PC-3 (cell line): ENCODE measurements around the gene CROCC. TPM values are rescaled to one million over a fixed set of nuclear protein-coding genes. Genes with fewer than 3 reads are reported as not detected.

Experiments
- ATAC-seq: fragments of 200-7000 bp; cut with Tn5 transposase; 2 replicates; pipeline ENCODE4 v1.9.1; 2020; ENCODE audit warnings: mild to moderate bottlenecking, moderate library complexity
- BruUV-seq: library from RNA; stranded (reverse); fragments of 400-500 nt; replicated peaks from 2 replicates; lab custom pipeline; 2021; lab: Mats Ljungman, UMichigan
- CTCF ChIA-PET: fragments of 300-600 bp; sonication (Branson Sonifier 250); formaldehyde crosslinking; loops from one replicate; lab custom pipeline; 2022; ENCODE audit warnings: antibody characterized with exemption; lab: Charles Lee
- POLR2A ChIA-PET: fragments of 300-600 bp; sonication (Branson Sonifier 250); formaldehyde crosslinking; loops from one replicate; lab custom pipeline; 2022; ENCODE audit warnings: antibody characterized with exemption; ENCODE audit not compliant: unreplicated experiment; lab: Charles Lee
- DNase-seq: peaks from one replicate; pipeline ENCODE4 v3.0.0-alpha.2; 2015
- H2AFZ ChIP-seq: fragments of 300-600 bp; sonication (generic); 2 replicates; pipeline ENCODE4 v1.6.0; 2016; ENCODE audit warnings: antibody characterized with exemption, low read length
- H3F3A ChIP-seq: fragments of 300-600 bp; sonication (generic); one replicate; pipeline ENCODE4 v1.6.0; 2017; ENCODE audit warnings: antibody characterized with exemption, low read length, control low read depth, mild to moderate bottlenecking; ENCODE audit not compliant: unreplicated experiment
- H3K27ac ChIP-seq: fragments of 300-600 bp; sonication (generic); 2 replicates; pipeline ENCODE4 v1.5.1; 2016; ENCODE audit warnings: mild to moderate bottlenecking, low read length
- H3K27me3 ChIP-seq: fragments of 300-600 bp; sonication (generic); 2 replicates; pipeline ENCODE4 v1.6.1; 2016; ENCODE audit warnings: low read length, mixed read lengths
- H3K36me3 ChIP-seq: fragments of 300-600 bp; sonication (generic); 2 replicates; pipeline ENCODE4 v1.6.1; 2016; ENCODE audit warnings: low read depth, mixed run types, low read length, mixed read lengths
- H3K4me1 ChIP-seq: fragments of 300-600 bp; sonication (generic); 2 replicates; pipeline ENCODE4 v1.5.1; 2016; ENCODE audit warnings: low read length; ENCODE audit not compliant: insufficient read depth
- H3K4me2 ChIP-seq: fragments of 300-600 bp; sonication (generic); 2 replicates; pipeline ENCODE4 v1.6.0; 2016; ENCODE audit warnings: low read length
- H3K4me3 ChIP-seq: fragments of 300-600 bp; sonication (generic); 2 replicates; pipeline ENCODE4 v1.5.1; 2016; ENCODE audit warnings: mild to moderate bottlenecking, low read length, mixed read lengths
- H3K79me2 ChIP-seq: fragments of 300-600 bp; sonication (generic); 2 replicates; pipeline ENCODE4 v1.6.1; 2017; ENCODE audit warnings: low read length, mixed read lengths
- H3K9ac ChIP-seq: fragments of 300-600 bp; sonication (generic); 2 replicates; pipeline ENCODE4 v1.6.0; 2016; ENCODE audit warnings: mild to moderate bottlenecking, low read length
- H3K9me2 ChIP-seq: fragments of 300-600 bp; sonication (generic); replicated peaks from 2 replicates; pipeline ENCODE4 v1.6.1; 2016; ENCODE audit warnings: mixed run types, low read length, mixed read lengths
- H3K9me3 ChIP-seq: fragments of 300-600 bp; sonication (generic); 2 replicates; pipeline ENCODE4 v1.6.1; 2016; ENCODE audit warnings: low read length, mixed read lengths
- H4K20me1 ChIP-seq: fragments of 300-600 bp; sonication (generic); 2 replicates; pipeline ENCODE4 v1.6.1; 2016; ENCODE audit warnings: low read length, mixed read lengths
- CTCF ChIP-seq: fragments of 300-600 bp; sonication (generic); conservative IDR thresholded peaks from 2 replicates; pipeline ENCODE4 v1.5.1; 2017; ENCODE audit warnings: antibody characterized with exemption, low read depth, mild to moderate bottlenecking, low read length
- EZH2 ChIP-seq: fragments of 300-600 bp; sonication (generic); IDR thresholded peaks from one replicate; pipeline ENCODE4 v1.6.1; 2017; ENCODE audit warnings: antibody characterized with exemption, mild to moderate bottlenecking, low read length; ENCODE audit not compliant: unreplicated experiment
- EZH2phosphoT487 ChIP-seq: fragments of 300-600 bp; sonication (generic); IDR thresholded peaks from 2 replicates; pipeline ENCODE4 v1.6.1; 2018; ENCODE audit warnings: mild to moderate bottlenecking, antibody characterized with exemption, low read length, borderline replicate concordance
- intact Hi-C: fragments of 100-400 bp; cut with micrococcal nuclease; formaldehyde crosslinking; loops from 2 replicates; pipeline ENCODE4 v1.9.0; 2023
- total RNA-seq: library from RNA; depleted of rRNA; stranded (reverse); fragments of >200 nt; gene quantifications from 2 replicates; pipeline ENCODE4 v1.2.3, GENCODE V29; 2014

CROCC gene
- total RNA-seq, 1 experiment from 2014 or later: 24.6 TPM

GRCh38 chr1:16973215-16973614 lies 51.5 kb downstream of the CROCC start:
- intact Hi-C loops: no loop called here
- DNase-seq (no peak), ATAC-seq (no peak)
- H3K9ac ChIP-seq: no peak overlapping the region
- H3K27ac ChIP-seq: no peak overlapping the region
- POLR2A ChIA-PET: no interaction called here
- no peaks in the 10 kb centered on the region for H3K4me1 ChIP-seq
- no peaks in the 10 kb centered on the region for H3K79me2 ChIP-seq
- BruUV-seq: no TSS peak
- no peak overlapping the region for H2AFZ ChIP-seq
- no peaks in the 10 kb centered on the region for H3K27me3 ChIP-seq
- no peaks in the 10 kb centered on the region for H3K9me2 ChIP-seq
- no peaks in the 10 kb centered on the region for H3K36me3 ChIP-seq
- H4K20me1 ChIP-seq: no peaks in the 10 kb centered on the region
- CTCF ChIA-PET: no interaction called here
- H3F3A ChIP-seq: no peaks in the 10 kb centered on the region
- H3K9me3 ChIP-seq: no peaks in the 10 kb centered on the region
- no peak overlapping the region for H3K4me2 ChIP-seq
- H3K4me3 ChIP-seq: no peak overlapping the region
- TF ChIP-seq EZH2 (no peak), EZH2phosphoT487 (no peak), CTCF (no peak)

GRCh38 chr1:16975211-16975610 lies 53.5 kb downstream of the CROCC start:
- no peaks in the 10 kb centered on the region for H3K9me2 ChIP-seq
- H3K79me2 ChIP-seq: no peaks in the 10 kb centered on the region
- no TSS peak for BruUV-seq
- H3K4me3 ChIP-seq: no peak overlapping the region
- no peaks in the 10 kb centered on the region for H3K4me1 ChIP-seq
- no peaks in the 10 kb centered on the region for H3K9me3 ChIP-seq
- ChIA-PET CTCF (interaction anchor here (0.5 kb wide), 1 partner anchor 26 kb away, joined by 3 read pairs; no protein-coding TSS in a partner anchor), POLR2A (interaction anchor here (0.6 kb wide), 1 partner anchor 365 kb away, joined by 5 read pairs; no protein-coding TSS in a partner anchor)
- H3F3A ChIP-seq: no peaks in the 10 kb centered on the region
- intact Hi-C loops: no loop called here
- DNase-seq (no peak), ATAC-seq (no peak)
- H3K4me2 ChIP-seq: no peak overlapping the region
- TF ChIP-seq EZH2phosphoT487: no peak
- TF ChIP-seq EZH2: no peak
- no peak for TF ChIP-seq CTCF
- H2AFZ ChIP-seq: no peak overlapping the region
- H3K9ac ChIP-seq: no peak overlapping the region
- H3K27ac ChIP-seq: no peak overlapping the region
- H3K36me3 ChIP-seq: no peaks in the 10 kb centered on the region
- H3K27me3 ChIP-seq: no peaks in the 10 kb centered on the region
- H4K20me1 ChIP-seq: no peaks in the 10 kb centered on the region

- POLR2A ChIA-PET: interaction anchor here (0.6 kb wide), 1 partner anchor 366 kb away, joined by 5 read pairs; no protein-coding TSS in a partner anchor
- no peak overlapping the region for H2AFZ ChIP-seq
- H3K27me3 ChIP-seq: no peaks in the 10 kb centered on the region
- H3K4me1 ChIP-seq: peaks cover 3% of the 10 kb centered on the region
- no peaks in the 10 kb centered on the region for H3F3A ChIP-seq
- no peak overlapping the region for H3K4me2 ChIP-seq
- H3K36me3 ChIP-seq: no peaks in the 10 kb centered on the region
- CTCF ChIA-PET: no interaction called here
- intact Hi-C loops: no loop called here
- no peak overlapping the region for H3K4me3 ChIP-seq
- no peak overlapping the region for H3K27ac ChIP-seq
- no TSS peak for BruUV-seq
- no peaks in the 10 kb centered on the region for H3K9me3 ChIP-seq
- no peak for TF ChIP-seq EZH2phosphoT487
- no peak for TF ChIP-seq EZH2
- TF ChIP-seq CTCF: no peak
- H3K9ac ChIP-seq: no peak overlapping the region
- no peaks in the 10 kb centered on the region for H4K20me1 ChIP-seq
- no peak; the same call in 1 of the 2 replicates for ATAC-seq
- DNase-seq: no peak
- H3K9me2 ChIP-seq: no peaks in the 10 kb centered on the region
- H3K79me2 ChIP-seq: no peaks in the 10 kb centered on the region
Measured at GRCh38 chr1:16975838-16976237, 54.1 kb downstream of the CROCC start.
